Stimulated activated CD8-positive, alpha-beta memory T cell treated with anti-CD3 and anti-CD28 coated beads, Interleukin-2, amount 100 ng/mL, for 48 hours (primary cell): ENCODE data around the gene KCNQ1.

ENCODE experiments used
- DNase-seq, 2 donors: peaks; one replicate each; pipeline ENCODE4 v3.0.0-alpha.2; 2020; ENCODE audit warnings: low read depth in 2 of 2

KCNQ1 gene

DNA sequence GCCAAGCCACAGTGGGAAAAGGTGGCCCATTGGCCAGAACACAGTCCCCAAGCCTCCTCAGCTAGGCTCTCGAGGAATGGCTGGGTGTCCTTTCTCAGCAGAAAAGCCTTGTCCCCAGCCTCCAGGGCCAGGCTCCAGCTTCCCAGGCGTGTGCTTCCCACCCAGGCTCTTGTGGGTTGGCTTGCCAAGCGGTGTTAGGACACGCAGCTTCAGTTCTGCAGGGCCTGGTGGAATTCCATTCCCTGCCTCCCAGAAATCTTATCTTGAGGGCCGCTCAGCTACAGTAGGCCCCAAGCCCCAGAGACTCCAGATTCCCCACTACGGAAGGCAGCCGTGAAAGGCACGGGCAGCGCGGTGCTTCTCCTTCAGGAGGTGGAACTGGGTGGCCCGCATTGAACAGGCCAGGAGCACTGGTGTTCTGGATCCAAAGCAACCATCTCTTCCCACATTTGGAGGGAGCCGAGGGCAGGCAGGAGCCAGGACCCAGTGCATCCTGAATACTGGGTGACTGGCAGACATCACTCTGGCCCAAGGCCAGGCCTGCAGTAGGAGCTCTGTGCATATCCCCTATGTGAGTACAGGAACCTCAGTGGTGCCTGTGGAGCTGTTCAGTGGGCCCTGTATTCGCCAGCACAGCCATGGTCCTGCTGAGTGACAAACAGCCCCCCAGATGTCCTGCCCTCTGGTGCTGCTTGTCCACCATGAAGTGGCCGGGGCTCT is 271.7 kb downstream of the KCNQ1 start:
- DNase-seq: no peak

DNA sequence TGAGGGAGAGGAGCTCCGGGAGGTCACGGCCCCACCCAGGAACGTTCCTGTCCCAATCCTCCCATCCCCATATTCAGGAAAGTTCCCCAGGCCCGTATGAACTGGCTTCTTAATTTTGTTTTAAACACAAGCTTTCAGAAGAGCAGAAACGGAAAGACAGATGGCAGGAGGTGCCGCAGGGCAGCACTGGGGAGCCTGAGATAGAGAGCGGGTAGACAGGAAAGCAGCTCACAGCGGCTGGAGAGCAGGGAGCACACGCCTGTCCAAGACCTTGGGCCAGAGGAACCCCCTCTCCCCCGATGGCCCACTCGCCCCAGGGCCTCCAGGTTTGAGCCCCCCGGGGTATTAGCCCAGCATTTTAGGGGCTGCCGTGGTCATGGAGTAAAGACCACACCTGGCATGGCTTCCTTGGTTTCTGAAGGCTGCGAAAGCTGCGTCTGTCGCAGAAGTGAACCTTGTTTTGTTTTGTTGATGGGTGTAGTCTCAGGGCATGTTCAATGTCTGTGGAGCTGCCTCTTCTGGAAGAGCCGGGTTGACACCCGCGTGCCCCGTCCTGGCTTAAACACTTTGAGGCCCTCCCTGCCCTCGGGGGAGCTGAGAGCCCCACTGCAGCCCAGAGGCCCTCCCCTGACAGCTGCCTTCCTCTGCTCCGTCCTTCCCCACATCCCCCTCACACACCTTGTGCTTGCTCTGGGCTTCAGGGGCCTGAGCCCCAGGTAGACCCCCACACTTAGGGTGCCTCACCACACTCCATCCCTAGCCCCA is 272.9 kb downstream of the KCNQ1 start:
- DNase-seq: no peak

DNA sequence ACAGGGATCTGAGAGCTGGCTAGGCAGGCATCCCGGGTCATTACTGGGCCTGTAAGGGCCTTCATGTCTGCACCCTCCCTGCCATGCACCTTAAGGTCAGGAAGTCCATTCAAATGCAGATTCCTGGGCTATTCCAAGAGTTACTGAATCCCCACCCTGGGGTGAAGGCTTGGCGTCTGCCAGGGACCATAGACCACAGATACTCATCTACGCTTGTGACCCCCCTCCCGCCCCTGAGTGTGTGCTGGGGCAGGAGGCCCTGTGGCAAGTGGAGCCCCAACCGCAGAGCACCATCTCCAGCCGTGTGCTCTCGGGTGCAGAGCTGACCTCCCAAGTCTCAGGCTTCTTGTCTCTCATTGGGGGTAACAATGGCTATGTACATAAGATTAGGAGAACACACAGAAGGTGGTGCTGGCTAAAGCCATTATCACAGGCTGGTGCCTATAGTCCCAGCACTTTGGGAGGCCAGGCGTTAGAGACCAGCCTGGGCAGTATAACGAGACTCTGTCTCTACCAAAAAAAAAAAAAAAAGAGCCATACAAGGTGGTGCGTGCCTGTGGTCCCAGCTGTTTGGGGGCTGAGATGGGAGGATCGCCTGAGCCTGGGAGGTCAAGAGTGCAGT is 274.1 kb downstream of the KCNQ1 start:
- no peak for DNase-seq

DNA sequence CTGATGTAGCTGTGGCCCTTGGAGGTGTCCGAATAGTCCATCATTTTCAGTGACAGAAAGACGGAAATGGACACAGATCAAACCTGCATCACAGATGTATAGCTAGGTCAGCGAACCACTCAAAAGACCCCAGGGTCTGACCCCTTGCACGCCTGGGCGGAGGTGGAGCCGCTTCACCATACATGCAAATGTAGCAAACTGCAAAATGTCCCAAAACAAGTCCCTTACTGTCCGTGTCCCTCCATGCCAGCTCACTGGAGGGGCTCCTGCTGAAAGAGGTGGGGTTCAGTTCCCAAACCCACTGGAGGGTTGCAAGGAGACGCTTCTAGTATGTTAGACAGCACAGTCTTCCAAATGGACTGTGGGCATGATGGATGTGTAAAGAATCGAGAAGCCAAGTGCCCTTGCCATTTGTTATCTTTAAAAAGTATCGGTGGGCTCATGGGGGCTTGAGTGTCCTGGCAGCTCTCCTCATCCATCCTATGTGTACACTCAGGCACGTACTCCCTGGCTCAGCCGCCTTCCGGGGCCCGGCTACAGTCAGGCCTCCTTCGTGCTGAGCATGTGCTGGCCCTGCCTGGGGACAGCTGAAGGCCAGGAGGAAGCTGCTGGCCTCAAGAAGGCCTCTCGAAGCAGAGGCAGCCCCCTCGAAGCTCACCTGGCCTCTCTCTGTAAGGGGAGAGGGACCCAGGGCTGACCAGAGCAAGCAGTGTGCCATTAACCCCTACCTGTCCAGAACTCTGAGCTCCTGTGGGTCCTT is 275.2 kb downstream of the KCNQ1 start:
- no peak for DNase-seq

DNA sequence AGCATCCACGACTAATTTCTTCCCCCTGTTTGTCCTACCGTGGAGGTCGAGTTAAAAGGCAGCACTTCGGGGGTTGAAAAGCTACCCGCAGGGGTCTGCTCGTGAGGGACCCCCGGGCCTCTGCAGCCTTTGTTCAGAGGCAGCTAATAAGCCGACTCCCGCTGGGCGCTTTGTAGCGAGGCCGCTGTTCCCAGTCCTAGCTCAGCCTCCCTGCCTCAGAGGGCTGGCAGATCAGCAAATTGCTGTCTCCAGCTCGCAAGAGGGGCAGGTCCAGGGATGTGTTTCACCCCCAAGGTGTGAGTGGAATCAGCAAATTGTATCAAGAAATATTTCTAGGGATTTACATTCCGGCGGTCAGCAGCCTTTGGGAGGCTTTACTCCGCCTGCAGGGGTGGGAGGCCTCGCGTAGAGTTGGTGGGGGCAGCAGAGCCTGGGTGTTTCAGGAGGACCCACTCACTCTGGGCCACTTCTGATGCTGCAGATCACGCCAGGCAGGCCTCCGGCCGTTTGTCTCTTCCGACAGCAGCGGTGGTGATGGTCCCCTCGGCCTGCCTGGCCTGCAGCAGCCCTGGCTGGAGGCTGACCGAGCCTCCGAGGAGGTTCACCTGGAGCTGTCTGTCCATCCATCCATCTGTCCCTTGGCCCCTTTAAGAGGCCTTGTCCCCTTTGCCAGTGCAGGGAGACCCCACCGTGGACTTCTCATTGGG is 276.6 kb downstream of the KCNQ1 start:
- DNase-seq: no peak

DNA sequence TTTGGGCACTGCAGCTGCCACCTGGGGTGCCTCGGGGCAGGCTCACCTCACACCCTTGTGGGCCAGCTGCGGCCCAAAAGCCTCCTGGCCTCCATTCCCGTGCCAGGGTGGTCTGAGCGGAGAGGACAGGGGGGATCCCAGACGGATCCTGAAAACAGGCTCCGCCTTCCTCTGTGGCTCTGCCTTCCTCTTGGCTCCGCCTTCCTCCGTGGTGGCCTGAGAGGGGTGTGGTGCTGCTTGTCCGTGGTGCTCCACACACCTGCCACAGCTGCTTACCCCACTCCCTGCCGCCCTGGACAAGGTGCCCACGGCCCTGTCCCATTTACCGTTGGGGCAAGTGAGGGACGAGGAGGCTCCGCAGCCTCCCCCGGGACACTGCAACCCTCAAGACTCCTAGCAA is 278.1 kb downstream of the KCNQ1 start:
- DNase-seq: no peak

DNA sequence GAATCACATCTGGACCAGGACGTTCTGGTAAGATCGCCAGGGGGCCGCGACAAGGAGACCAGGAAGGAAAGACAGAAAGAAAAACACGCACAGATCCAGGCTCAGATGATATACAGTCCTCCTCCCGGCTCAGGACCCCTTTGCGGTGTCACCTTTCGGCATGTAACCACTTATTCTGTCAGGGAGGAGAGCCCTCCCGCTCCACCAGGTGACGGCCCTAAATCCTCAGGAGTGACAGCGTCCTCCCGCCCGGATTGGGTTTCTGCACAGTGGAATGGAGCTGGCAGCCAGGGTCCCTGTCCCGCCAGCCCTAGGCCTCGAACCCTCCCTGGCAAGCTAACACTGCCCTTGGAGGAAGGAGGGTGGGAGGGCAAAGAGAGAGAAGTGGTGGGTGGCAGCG is 279.3 kb downstream of the KCNQ1 start:
- DNase-seq: no peak

DNA sequence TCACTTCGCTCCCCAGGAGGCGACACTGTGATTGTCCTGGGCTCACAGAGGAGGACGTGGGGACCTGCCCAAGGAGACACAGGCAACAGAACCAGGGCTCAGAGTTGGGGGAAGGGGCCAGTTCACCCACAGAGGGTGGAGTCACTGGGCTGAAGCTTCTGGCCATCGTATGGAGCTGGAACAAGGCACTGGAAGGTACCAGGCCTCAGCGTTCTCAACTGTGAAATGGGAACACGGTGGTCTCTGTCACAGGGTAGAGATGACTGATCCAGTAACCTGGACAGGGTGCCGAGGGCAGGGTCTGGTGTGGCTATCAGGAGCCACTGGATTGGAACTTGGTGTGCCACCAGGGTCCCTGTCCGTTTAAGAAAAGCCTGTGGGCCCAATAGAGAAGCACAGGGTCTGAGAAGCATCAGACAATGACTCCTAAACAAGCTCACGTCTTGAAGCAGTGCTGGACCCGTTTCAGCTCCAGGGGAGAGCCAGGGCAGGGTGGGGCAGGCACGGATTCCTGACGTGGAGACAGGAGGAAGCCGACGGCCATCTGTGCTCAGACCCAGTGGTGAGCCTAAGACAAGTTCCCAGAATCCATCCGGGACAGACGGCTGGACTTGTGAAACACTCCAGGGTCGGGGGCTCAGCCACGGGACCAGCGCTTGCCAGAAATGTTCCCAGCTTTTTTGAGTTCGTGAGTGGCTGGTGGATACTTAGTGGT is 280.0 kb downstream of the KCNQ1 start:
- DNase-seq: no peak

DNA sequence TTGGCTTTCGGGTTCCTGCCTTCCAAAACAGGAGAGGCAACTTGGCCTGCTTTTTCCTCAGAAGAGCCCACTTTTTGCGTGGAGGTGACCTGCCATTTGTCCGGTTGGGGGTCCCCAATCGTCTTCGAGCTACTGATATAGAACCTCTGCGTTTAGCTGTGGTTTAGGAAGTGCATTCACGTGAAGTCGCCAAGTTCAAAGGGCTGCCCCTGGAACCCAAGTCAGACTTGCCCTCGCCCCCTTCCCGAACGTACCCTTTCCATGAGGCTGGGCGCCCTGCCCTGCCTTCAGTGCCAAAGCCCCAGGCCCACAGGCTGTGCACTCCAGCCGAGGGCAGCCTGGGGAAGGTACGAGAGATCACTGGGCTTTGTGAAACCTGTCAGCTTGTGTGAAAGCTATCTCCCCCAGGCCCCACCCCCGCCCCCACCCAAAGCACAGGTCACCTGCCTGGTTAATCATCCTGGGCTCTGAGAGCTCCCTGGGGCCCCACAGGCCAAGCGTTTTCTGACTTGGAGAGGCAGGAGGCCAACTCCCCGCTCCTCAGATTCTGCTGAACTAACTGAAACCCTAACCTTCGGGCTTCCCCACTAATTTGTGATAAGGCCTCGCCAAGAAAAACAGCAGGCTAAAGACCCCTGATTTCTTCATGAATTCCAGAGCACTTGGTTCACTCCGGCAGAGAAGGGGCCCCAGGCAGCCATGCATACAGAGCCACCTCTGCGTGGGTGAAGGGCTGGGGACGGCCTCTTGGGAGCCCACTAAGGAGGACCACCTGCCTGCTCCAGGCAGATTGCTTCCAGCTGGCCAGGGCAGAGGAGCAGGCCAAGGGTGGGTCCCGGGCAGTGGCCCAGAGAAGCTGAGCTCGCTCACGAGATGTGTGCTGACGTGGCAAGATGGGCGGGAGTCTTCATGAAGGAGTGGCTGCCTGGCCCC is 280.8 kb downstream of the KCNQ1 start:
- no peak for DNase-seq

DNA sequence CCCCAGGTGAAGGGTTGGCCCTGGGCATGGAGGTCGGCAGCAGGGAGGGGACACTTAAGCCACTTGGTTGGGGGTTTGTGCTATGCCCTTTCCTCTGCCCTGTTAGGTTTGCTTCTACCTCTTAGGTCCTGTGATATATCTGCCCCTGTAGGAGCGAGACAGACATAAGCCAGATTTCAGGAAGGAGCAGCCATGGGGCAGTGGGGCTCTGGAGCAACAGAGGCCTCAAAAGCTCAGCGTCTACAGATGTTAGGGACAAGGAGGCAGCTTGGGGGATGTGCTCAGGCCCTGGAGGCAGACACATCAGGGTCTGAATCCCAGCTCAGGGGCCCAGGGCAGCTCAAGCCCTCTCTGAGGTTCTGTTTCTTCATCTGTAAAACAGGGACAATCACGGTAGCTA is 282.2 kb downstream of the KCNQ1 start:
- no peak for DNase-seq

DNA sequence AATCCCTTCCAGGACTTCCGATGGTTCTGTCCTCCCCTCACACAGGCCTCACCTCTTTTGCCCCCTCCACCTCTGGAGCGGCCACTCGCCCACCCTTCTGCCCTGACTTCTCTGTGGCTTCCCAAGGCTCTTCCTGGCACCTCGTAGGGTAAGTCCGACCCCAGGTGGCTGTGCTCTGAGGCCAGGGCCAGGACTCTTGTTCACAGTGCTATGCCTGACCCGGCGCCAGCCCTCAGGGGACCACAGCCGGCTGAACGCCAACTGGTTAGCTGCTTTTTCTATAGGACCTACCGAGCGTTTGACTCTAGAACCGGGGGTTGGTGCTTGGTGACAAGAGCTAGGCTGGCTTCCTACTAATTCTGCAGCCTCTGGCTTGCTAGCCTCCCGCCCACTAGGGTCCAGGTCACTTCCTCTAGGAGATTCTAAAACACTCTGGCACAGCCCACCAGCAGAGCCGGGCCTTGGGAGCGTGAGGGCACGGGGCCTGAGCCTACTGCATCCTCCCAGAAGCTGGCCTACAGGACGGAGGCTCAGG is 283.4 kb downstream of the KCNQ1 start:
- DNase-seq: no peak

DNA sequence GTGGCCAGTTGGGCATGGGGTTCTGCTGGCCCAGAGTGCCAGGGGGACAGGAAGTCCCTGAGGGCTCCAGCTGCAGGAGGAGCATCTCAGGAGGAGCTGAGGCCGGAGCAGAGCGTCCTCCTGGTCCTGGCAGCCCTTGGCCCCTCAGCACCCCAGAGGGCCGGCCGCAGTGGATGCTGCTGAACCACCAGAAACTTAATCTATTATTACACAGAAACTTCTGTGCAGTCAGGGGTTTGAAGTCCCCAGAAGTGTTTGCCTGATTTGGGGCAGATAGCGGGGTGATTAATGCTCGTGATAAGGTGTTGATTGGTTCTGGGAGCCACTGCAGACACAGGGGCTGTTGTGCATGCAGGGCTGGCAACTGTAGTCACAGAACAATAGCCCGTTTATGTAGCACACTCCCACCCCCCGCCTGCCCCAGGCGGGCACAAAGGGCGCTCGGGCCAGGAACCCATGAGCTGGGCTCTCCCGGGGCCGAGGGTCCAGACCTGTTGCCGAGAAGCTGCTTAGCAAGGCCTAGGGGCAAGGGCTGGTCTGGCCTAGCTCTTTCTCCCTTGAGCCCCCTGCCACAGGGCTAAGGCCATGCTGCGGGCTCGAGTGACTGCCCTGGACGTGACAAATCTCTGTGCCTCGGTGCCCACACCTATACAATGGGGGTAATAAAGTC is 284.0 kb downstream of the KCNQ1 start:
- no peak for DNase-seq

DNA sequence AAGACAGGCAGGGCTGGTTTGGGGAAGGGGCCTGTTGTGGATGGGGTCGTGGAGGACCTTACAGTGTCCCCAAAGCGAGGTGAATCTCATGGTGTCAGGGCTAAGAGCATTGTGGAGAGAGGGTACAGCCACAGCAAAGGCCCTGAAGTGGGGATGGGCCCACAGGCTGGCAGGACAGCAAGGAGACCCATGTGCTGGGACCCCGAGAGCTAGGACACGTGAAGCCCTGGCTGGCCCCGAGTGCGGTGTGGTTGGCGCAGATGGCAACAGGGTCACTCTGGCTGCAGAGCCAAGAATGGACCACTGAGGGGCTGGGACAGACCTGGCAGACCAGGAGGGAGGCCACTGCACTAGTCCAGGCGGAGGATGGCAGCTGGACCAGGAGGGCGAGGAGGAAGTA is 285.0 kb downstream of the KCNQ1 start:
- DNase-seq: no peak

DNA sequence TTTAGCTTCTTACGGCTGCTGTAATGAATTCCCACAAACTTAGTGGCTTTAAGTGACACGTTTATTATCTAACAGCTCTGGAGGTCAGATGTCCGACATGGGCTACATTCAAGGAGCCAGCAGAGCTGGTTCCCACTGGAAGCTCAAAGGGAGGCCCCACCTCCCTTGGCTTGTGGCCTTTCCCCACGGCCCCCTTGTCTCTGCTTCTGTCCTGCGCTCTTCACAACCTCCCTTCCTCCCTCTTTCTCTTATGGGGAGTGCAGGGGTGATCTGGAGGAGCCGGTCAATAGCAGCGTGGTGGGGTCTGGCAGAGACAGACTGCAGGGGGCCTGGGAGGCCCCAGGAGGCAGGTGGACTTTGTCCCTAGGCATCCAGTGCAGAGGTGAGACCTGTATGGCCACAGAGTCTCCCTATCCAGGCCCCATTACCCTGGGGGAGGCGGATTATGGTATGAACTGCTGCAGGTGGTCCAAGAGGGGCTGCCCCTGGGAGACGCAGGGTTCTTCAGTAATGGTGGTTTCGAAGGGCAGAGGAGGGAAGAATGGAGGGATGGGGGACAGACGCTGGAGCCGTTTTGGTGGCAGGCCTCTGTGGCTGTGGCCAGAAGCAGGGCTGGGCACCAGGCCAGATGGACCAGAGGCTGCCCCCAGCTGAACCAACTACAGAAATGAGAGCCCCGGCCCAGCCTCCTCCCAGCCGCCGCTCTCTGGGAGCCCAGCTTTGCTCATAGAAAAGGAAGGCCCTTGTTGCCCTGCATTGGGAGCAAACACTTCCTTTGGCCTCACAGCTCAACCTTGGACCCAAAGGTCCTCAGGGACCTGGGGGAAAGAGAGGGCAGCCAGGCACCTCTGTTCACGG is 285.7 kb downstream of the KCNQ1 start:
- DNase-seq: no peak

DNA sequence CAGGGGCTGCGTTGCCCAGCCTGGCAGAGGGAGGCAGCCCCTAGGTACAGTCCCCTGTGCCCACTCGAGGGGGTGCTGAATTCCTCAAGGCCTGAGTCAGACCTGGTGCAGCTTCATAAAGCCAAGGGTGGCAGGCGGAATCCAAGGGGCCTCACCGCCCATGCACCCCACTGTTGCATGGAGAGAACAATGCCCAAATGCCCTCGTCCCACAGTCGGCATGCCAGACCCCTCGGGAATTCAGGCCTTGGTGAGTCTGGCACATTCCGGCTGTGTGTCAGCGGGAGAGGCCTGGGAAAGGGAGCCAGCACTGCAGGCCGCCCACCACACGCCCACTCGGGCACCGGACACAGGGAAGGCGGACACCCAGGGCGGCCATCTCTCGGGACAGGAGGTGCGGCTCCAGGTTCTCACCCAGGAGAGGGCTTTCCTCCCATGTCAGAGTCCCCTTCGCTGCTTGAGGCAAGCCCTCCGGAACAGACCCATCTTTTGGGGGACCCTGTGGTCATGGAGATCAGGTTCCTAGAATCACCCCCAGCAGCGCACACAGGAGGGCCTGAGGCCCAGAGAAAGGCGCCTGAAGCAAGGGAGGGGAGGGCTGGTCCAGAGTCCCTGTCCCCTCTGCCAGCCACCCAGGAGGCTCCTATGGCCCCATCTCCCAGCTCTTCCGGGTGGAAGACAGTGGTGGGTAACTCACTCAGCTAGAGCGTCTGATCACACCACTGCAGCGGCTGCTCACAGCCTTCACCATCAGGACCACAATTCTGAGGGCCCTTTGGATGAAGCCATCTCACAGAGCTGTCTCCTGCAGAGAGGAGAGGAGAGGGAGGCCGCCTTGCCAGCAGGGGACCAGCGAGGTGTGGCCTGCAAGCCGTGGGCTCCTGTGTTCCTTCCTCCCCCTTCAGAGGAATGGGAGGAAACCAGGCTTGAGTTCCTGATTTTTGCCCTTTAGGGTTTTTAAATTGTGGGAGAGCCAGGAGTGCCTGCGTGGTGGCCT is 286.6 kb downstream of the KCNQ1 start:
- DNase-seq: no peak

DNA sequence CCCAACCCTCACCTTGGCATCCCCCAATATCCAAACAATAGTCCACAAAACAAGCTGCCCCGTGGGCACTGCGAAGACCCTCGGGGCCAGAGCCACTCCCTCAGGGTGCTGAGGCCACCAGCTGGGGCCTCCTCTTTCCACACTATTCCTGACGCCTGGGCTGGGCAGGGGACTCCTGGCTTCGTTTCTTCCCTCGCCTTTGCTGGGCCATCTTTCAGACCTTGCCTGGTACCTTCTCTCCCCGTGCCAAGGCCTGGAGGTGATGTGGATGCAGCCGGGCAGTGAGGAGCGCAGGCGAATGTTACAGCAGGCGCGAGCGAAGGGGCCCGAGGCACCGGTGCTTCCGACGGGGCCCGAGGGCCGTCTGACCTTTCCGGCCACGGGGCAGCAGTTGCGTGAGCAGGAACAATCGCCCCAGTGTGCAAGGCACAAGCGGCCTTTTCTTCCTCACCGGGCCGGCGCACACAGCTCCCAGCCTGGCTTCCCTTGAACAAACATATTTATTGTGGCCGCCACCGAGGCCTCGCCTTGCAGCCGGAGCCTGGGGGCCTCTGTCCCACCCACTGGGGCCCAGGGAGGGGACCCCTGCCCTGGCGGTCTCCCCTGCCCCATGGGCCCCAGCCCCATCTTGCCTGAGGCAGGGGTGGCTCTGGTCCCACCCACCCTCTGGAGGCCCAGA is 287.6 kb downstream of the KCNQ1 start:
- no peak for DNase-seq
